GM12801 (cell line): ENCODE measurements around the gene MGAT3.

Source experiments
- TF ChIP-seq, protein P1 (sequence below): IDR thresholded peaks from one replicate; pipeline ENCODE4 v1.5.1; 2011; ENCODE audit warnings: control low read depth; ENCODE audit not compliant: insufficient read length; ENCODE audit errors: extremely low read depth

MGAT3 gene

GRCh38 chr22:39486951-39487825 lies 30.4 kb downstream of the MGAT3 start:
- TF ChIP-seq, protein P1, sequence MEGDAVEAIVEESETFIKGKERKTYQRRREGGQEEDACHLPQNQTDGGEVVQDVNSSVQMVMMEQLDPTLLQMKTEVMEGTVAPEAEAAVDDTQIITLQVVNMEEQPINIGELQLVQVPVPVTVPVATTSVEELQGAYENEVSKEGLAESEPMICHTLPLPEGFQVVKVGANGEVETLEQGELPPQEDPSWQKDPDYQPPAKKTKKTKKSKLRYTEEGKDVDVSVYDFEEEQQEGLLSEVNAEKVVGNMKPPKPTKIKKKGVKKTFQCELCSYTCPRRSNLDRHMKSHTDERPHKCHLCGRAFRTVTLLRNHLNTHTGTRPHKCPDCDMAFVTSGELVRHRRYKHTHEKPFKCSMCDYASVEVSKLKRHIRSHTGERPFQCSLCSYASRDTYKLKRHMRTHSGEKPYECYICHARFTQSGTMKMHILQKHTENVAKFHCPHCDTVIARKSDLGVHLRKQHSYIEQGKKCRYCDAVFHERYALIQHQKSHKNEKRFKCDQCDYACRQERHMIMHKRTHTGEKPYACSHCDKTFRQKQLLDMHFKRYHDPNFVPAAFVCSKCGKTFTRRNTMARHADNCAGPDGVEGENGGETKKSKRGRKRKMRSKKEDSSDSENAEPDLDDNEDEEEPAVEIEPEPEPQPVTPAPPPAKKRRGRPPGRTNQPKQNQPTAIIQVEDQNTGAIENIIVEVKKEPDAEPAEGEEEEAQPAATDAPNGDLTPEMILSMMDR, result no peak

DNA sequence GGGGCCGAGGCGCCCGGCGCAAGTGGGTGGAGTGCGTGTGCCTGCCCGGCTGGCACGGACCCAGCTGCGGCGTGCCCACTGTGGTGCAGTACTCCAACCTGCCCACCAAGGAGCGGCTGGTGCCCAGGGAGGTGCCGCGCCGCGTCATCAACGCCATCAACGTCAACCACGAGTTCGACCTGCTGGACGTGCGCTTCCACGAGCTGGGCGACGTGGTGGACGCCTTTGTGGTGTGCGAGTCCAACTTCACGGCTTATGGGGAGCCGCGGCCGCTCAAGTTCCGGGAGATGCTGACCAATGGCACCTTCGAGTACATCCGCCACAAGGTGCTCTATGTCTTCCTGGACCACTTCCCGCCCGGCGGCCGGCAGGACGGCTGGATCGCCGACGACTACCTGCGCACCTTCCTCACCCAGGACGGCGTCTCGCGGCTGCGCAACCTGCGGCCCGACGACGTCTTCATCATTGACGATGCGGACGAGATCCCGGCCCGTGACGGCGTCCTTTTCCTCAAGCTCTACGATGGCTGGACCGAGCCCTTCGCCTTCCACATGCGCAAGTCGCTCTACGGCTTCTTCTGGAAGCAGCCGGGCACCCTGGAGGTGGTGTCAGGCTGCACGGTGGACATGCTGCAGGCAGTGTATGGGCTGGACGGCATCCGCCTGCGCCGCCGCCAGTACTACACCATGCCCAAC lies 31.2 kb downstream of the MGAT3 start:
- TF ChIP-seq, protein P1, result no peak

GRCh38 chr22:39488563-39489083 lies 31.8 kb downstream of the MGAT3 start:
- TF ChIP-seq, protein P1, result no peak

DNA sequence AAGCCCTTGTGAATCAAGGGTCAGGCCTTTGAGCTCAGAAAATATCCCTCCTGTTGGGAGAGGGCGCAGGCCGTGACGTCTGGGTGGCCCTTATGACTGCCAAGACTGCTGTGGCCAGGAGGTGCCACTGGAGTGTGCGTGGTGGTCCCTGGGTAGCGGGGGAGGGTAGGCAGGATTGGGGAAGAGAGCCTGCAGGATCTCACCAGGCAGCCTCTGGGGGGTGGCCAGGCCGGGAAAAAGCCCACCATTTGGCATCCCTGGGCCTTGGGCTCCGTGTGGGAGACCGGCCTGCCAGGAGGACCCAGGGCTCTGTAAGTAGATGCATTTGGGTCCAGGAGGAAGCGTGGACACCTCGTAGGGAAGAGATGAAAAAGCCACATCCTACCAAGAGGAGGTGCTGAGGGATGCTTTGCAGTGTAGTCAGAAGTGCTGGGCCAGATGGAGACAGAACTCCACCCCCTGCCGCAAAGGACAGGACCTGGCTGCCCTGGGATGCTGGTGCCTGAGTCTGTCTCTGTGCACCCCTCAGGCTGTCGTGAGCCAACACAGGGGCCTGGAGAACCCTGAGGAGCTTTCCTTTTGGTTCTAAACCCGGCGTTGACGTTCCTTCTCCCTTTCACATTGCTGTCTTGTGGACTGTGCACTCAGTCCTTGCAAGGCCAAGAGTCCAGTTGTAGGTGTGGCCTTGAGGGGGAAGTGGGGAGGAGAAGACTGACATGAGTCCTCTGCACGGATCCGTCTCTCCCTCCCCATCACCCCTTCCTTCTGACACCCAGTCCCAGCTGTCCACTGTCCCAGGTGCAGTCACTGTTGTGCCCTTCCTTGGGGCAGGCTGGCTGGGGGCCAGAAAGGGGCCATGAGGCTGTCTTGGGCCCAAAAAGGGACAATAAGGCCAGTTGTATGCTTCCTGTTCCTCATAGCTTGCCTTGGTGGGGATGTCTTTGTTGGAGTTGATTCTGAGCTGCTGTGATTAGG lies 32.6 kb downstream of the MGAT3 start:
- TF ChIP-seq, protein P1, result no peak

GRCh38 chr22:39490135-39490798 lies 33.5 kb downstream of the MGAT3 start:
- TF ChIP-seq, protein P1, result no peak

- TF ChIP-seq, protein P1, result no peak
Measured at GRCh38 chr22:39490966-39491680, 34.3 kb downstream of the MGAT3 start.
